Stimulated activated CD4-positive, alpha-beta T cell treated with anti-CD3 and anti-CD28 coated beads, Interleukin-2, amount 100 ng/mL, for 4 hours (primary cell): ENCODE measurements around the gene EGFL6.
"Not testable (repeated sequence)": the region's sequence is repeated elsewhere in the genome, so short reads cannot be mapped to it uniquely, and the experiment has no call there.

Experiments used
- DNase-seq: peaks from one replicate; pipeline ENCODE4 v3.0.0-alpha.2; 2020; ENCODE audit warnings: low read depth

Gene EGFL6

GRCh38 chrX:13652850-13653693, 83.7 kb downstream of the EGFL6 start, which contains the start of gene TCEANC:
TCEANC (plus strand) TSS chrX:13653141; CDS start chrX:13662509, 9,368 bp downstream.
- peak; percentile 88 for DNase-seq

DNA sequence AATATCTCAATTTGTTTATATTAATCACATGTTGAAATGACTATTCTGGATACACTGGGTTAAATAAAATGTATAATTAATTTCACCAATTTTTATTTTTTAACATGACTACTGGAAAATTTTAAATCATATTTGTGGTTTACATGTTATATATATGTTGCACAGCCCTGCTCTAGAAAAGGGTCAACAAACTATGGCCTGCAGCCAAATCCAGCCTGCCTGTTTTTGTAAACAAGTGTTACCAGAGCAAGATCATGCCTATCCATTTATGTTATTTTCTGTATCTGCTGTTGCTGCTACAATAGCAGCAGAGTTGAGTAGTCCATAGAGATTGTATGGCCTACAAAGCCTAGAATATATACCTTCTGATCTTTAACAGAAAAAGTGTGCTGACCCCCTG, 84.7 kb downstream of the EGFL6 start:
- no peak for DNase-seq

GRCh38 chrX:13655674-13656073, 86.3 kb downstream of the EGFL6 start:
- DNase-seq: no peak

DNA sequence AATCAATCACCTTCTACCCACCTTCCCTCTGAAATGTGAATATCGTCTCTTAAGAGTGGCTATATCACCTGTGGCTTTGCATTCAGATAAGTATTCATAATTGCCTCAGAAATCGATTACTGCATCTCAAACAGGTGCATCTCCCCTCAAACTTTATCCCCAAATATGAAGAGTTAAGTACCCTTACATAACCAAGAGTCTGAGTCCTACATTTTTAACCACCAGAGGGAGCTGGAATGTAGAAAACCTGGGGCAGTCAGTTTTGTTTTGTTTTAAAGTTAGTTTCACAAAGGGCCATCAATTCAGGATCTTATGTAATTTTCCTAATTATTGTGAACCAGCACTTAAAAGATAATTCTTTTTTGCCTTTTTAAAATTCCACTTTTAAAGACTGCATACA, 89.2 kb downstream of the EGFL6 start:
- peak; percentile 9 for DNase-seq

GRCh38 chrX:13659063-13659462, 89.7 kb downstream of the EGFL6 start:
- no peak for DNase-seq

GRCh38 chrX:13661735-13662288, 92.4 kb downstream of the EGFL6 start:
- no peak for DNase-seq

DNA sequence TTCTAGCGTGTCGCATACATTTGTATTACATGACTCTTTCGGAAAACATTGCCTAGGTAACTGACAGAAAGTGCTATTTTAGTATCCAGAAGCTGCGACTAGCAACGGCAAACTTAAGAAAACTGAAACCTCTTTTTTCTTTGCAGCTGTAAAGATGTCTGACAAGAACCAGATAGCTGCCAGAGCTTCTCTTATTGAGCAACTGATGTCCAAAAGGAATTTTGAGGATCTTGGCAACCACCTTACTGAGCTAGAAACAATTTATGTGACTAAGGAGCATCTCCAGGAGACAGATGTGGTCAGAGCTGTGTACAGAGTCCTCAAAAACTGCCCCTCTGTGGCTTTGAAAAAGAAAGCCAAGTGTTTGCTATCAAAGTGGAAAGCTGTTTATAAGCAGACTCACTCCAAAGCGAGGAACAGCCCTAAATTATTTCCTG, 93.0 kb downstream of the EGFL6 start:
- no peak for DNase-seq

DNA sequence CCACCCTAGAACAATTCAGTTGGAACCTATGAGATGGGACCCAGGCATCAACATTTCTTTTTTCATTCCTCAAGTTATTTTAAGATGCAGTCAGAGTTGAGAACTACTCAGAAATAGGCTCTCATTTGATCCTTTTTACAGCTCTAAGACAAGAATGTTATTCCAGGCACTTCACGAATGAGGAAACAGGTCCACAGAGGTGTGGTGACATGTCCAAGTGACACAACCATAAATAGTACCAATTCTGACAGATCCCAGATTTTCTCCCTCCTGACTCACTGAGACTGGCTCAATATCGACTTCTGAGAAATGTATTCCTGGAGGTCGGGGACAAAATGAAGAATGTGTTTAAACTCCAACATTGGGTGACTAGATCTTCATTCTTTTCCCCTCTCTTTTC, 94.6 kb downstream of the EGFL6 start:
- DNase-seq: no peak

DNA sequence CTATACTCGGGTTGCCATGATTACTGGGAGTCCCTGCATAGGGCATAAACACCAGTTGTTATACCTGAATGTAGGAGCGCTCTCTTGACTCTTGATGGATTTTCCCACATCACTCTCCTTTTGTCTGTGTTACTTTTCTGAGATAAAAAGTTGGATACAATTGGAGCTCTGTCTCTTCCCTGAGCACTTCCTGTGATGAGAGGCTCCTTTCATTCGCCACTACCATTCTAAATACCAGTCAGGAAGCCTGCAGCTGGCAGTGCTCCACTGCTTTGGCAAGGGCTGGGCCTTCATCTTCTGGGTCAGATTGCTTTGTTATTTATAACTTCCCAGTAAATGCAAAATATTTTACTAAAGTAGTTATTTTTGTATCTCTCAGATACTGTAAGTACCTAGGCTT, 97.4 kb downstream of the EGFL6 start:
- DNase-seq: no peak

GRCh38 chrX:13667919-13668318, 98.5 kb downstream of the EGFL6 start:
- DNase-seq: no peak

DNA sequence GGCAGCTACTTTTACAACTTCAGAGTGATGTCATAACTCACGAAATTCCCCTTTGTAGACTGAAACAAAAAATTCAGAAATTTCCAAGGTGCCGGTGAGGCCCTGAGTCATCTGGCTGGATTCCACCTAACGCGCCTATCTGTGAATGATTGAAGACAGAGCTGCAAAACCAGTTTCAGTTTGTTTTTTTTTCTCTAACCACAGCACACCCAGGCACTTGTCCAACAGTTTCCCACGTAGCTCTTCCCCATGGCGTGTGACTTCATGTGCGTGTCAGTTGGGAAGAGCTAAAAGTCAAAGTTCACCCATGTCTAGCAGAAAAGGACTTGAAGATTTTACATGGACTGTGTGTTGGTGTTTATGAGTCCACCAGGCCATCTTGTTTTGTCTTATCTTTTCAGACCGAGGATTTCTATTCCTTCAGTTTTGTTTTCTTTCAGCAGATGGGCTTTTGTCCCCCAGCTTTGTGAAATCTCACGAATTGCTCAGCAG, 99.9 kb downstream of the EGFL6 start:
- DNase-seq: peak; percentile 42

DNA sequence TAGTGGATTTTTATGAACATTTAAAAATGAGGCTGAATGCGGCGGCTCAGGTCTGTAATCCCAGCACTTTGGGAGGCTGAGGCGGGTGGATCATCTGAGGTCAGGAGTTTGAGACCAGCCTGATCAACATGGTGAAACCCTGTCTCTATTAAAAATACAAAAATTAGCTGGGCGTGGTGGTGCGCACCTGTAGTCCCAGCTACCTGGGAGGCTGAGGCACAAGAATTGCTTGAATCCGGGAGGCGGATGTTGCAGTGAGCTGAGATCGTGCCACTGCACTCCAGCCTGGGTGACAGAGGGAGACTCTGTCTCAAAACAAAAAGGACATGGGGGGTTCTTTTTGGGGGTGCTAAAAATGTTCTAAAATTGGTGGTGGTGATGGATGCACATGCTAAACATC, 100.4 kb downstream of the EGFL6 start:
- not testable (repeated sequence) for DNase-seq

DNA sequence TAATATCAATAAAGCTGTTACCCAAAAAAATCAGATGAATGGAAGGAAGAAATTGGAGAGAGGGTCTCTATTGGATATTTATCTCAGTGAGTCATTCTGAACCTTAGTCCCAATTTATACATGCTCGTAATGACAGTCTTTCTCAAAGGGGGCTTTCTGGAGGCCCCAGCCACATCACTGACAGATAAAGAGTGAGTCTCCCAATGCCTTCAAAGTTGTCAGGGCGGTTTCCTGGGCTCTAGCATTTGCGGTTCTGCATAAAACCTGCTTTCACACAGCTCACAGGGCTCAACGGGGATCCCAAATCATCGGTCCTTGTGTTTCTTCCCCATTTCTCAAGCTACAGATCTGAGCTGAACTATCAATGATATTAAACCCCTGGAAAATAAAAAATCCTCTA, 100.8 kb downstream of the EGFL6 start:
- no peak for DNase-seq

DNA sequence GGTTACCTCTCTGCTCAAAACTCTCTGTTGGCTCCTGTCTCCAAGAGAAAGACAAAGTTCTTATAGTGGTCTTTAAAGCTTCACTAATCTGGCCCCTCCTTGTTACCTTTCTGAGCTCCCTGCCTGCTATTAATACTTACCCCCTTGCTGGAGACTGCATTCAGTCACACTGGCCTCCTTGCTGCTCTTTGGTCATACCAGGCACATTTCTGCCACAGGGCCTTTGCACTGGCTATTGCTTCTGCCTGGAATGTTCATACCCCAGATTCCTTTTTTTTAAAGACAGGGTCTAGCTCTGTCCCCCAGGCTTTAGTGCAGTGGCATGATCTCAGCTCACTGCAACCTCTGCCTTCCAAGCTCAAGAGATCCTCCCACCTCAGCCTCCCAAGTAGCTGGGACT, 103.6 kb downstream of the EGFL6 start:
- no peak for DNase-seq

DNA sequence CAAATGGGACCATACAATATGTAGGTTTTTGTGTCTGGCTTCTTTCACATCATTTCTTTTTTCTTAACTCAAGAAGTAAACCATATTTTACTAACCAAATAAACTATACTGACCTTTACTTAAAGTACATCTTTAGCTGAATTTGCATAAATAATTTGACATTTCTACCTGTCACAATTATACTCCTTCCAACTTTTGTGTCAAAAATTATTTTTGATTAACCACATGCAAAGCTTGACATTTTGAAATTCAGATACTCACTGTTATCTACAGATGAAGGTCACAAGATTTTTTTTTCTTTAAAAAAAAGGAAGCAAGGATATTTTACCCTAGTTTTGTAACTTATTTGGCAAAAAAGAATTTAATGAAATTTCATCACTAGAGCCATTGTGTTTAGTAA, 107.5 kb downstream of the EGFL6 start:
- no peak for DNase-seq

- not testable (repeated sequence) for DNase-seq
These were observed 110.3 kb downstream of the EGFL6 start for GRCh38 chrX:13679700-13680099.

DNA sequence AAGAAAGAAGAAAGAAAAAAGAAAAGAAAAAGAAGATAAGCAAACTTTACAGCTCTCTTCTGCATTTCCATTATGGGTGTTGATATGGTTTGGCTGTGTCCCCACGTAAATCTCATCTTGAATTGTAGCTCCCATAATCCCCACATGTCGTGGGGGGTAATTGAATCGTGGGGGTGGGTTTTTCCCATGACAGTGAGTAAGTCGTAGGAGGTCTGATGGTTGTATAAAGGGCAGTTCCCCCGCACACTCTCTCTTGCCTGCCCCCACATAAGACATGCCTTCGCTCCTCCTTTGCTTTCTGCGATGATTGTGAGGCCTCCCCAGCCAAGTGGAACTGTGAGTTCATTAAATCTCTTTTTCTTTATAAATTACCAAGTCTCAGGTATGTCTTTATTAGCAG, 112.2 kb downstream of the EGFL6 start:
- no peak for DNase-seq
